ENCODE measurements around the gene ACOT7. TPM values are rescaled to one million over a fixed set of nuclear protein-coding genes. Genes with fewer than 3 reads are reported as not detected.
A peak's percentile ranks its signal among the peaks of the same experiment; 100 is the strongest.

The ACOT7 gene
- total RNA-seq, 1 donor from 2014 or later: 80.3 TPM

- no peak for DNase-seq (ENCODE audit: low read depth)
- TF ChIP-seq, protein P1, sequence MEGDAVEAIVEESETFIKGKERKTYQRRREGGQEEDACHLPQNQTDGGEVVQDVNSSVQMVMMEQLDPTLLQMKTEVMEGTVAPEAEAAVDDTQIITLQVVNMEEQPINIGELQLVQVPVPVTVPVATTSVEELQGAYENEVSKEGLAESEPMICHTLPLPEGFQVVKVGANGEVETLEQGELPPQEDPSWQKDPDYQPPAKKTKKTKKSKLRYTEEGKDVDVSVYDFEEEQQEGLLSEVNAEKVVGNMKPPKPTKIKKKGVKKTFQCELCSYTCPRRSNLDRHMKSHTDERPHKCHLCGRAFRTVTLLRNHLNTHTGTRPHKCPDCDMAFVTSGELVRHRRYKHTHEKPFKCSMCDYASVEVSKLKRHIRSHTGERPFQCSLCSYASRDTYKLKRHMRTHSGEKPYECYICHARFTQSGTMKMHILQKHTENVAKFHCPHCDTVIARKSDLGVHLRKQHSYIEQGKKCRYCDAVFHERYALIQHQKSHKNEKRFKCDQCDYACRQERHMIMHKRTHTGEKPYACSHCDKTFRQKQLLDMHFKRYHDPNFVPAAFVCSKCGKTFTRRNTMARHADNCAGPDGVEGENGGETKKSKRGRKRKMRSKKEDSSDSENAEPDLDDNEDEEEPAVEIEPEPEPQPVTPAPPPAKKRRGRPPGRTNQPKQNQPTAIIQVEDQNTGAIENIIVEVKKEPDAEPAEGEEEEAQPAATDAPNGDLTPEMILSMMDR (conservative IDR thresholded peaks at IDR 0.05; ENCODE audit: low read depth, low read length): no peak
- no peak overlapping the region for H3K4me3 ChIP-seq (ENCODE audit: low read depth, low read length)
These were observed 122.0 kb downstream of the ACOT7 start for GRCh38 chr1:6271554-6271953.

GRCh38 chr1:6271006-6271405 lies 122.6 kb downstream of the ACOT7 start:
- no peak overlapping the region for H3K4me3 ChIP-seq (ENCODE audit: low read depth, low read length)
- DNase-seq (ENCODE audit: low read depth): no peak
- TF ChIP-seq, protein P1 (conservative IDR thresholded peaks at IDR 0.05; ENCODE audit: low read depth, low read length): no peak

- TF ChIP-seq, protein P1 (conservative IDR thresholded peaks at IDR 0.05; ENCODE audit: low read depth, low read length): no peak
- DNase-seq (ENCODE audit: low read depth): no peak
- H3K4me3 ChIP-seq (ENCODE audit: low read depth, low read length): no peak overlapping the region
These were observed 123.2 kb downstream of the ACOT7 start for GRCh38 chr1:6270401-6270800.

DNA sequence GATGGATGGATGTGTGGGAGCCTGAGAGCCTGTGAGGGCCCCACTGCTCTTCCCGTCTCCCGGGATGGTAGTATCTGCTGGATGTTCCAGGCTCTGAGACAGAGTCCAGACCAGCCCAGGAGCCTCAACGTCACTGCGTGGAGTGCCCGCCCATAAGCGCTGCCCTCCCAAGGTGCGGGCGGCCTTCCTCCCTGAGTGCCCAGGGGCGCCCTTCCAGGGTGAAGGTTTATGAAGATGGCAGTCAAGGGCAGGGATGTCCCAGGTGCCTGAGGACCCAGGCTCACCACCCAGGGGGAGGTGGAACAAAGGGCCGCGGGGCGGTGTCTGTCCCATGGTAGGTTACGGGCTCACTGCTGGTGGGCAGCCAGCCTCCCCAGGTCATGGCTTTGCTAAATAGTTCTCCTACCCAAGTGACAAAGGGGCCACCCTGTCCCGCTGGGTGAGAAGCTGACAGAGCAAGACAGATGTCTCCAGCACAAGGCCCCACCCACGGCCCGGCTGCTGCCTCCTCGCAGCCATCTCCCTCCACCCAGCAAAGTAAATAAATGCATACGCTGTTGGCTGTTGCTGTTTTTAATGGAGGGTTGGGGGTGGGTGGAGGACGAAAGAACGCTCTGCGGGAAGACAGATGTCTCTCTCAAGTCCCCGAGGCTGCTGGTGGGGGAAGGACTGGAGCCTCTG lies 123.7 kb downstream of the ACOT7 start:
- DNase-seq (ENCODE audit: low read depth): no peak
- no peak overlapping the region for H3K4me3 ChIP-seq (ENCODE audit: low read depth, low read length)
- TF ChIP-seq, protein P1 (conservative IDR thresholded peaks at IDR 0.05; ENCODE audit: low read depth, low read length): no peak

GRCh38 chr1:6269296-6269695 lies 124.3 kb downstream of the ACOT7 start:
- H3K4me3 ChIP-seq (ENCODE audit: low read depth, low read length): no peak overlapping the region
- TF ChIP-seq, protein P1 (conservative IDR thresholded peaks at IDR 0.05; ENCODE audit: low read depth, low read length): no peak
- no peak for DNase-seq (ENCODE audit: low read depth)

- DNase-seq (ENCODE audit: low read depth): no peak
- TF ChIP-seq, protein P1 (conservative IDR thresholded peaks at IDR 0.05; ENCODE audit: low read depth, low read length): peak; percentile 9
- H3K4me3 ChIP-seq (ENCODE audit: low read depth, low read length): no peak overlapping the region
These were observed 125.2 kb downstream of the ACOT7 start for GRCh38 chr1:6268415-6268814.

GRCh38 chr1:6267686-6268322 lies 125.8 kb downstream of the ACOT7 start:
- TF ChIP-seq, protein P1 (conservative IDR thresholded peaks at IDR 0.05; ENCODE audit: low read depth, low read length): no peak
- H3K4me3 ChIP-seq (ENCODE audit: low read depth, low read length): no peak overlapping the region
- no peak for DNase-seq (ENCODE audit: low read depth)

Measured in epithelial cell of proximal tubule (primary cell).